Duodenal mucosa (tissue), 2 donors: ENCODE data around the gene NHLRC2.
"Not testable (repeated sequence)": the region's sequence is repeated elsewhere in the genome, so short reads cannot be mapped to it uniquely, and the experiment has no call there.

ENCODE experiments used
- H3K27ac ChIP-seq: one replicate; pipeline ENCODE4 v1.7.0; 2013; ENCODE audit warnings: low read depth, low read length
- H3K27me3 ChIP-seq, 2 donors: one replicate each; pipeline ENCODE4 v1.7.0; 2013; ENCODE audit warnings: low read length in 2 of 2, control low read depth in 1 of 2; ENCODE audit not compliant: insufficient read depth in 2 of 2, control insufficient read depth in 1 of 2
- H3K36me3 ChIP-seq, 2 donors: one replicate each; pipeline ENCODE4 v1.7.0; 2013; ENCODE audit warnings: low read length in 2 of 2, control low read depth in 1 of 2; ENCODE audit not compliant: insufficient read depth in 2 of 2, control insufficient read depth in 1 of 2
- H3K4me1 ChIP-seq, 2 donors: one replicate each; pipeline ENCODE4 v1.7.0; 2013; ENCODE audit warnings: low read length in 2 of 2, control low read depth in 1 of 2; ENCODE audit not compliant: insufficient read depth in 2 of 2, control insufficient read depth in 1 of 2
- H3K4me3 ChIP-seq, 2 donors: one replicate each; pipeline ENCODE4 v1.7.0; 2013; ENCODE audit warnings: low read length in 2 of 2, low read depth in 1 of 2
- H3K9ac ChIP-seq, 2 donors: one replicate each; pipeline ENCODE4 v1.7.0; 2013; ENCODE audit warnings: low read length in 2 of 2, low read depth in 1 of 2
- H3K9me3 ChIP-seq, 2 donors: one replicate each; pipeline ENCODE4 v1.7.0; 2013; ENCODE audit warnings: low read length in 2 of 2, control low read depth in 1 of 2; ENCODE audit not compliant: control insufficient read depth in 1 of 2

The NHLRC2 gene

DNA sequence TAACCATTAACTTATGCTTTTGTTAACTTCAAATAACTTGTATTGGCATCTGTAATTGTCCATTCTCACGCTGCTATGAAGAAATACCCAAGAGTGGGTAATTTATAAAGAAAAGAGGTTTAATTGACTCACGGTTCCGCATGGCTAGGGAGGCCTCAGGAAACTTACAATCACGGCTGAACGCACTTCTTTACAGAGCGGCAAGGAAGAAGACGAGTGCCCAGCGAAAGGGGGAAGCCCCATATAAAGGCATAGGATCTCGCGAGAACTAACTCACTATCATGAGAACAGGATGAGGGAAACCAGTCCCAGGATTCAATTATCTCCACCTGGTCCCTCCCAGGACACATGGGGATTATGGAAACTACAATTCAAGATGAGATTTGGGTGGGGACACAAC, 25.9 kb upstream of the NHLRC2 start:
- not testable (repeated sequence) for H3K4me1 ChIP-seq, H3K36me3 ChIP-seq, H3K4me3 ChIP-seq, H3K9me3 ChIP-seq, H3K9ac ChIP-seq, H3K27ac ChIP-seq, H3K27me3 ChIP-seq

- no peak overlapping the region for H3K4me3 ChIP-seq
- no peaks in the 10 kb centered on the region for H3K27me3 ChIP-seq
- H3K4me1 ChIP-seq, result no peaks in the 10 kb centered on the region
- H3K36me3 ChIP-seq, result peaks cover 0 to 17% of the 10 kb centered on the region in 2 donors
- no peak overlapping the region for H3K9ac ChIP-seq
- no peaks in the 10 kb centered on the region for H3K9me3 ChIP-seq
- H3K27ac ChIP-seq, result no peak overlapping the region
Measured at GRCh38 chr10:113842171-113842570, 12.3 kb upstream of the NHLRC2 start.

GRCh38 chr10:113843972-113844485, 10.4 kb upstream of the NHLRC2 start:
- Histone ChIP-seq H3K27me3 (no peaks in the 10 kb centered on the region), H3K36me3 (peaks cover 0 to 17% of the 10 kb centered on the region in 2 donors), H3K27ac (no peak overlapping the region), H3K4me1 (no peaks in the 10 kb centered on the region), H3K4me3 (no peak overlapping the region), H3K9ac (no peak overlapping the region), H3K9me3 (no peaks in the 10 kb centered on the region)

- peaks cover 0 to 9% of the 10 kb centered on the region in 2 donors for H3K36me3 ChIP-seq
- H3K27me3 ChIP-seq, result no peaks in the 10 kb centered on the region
- H3K27ac ChIP-seq, result no peak overlapping the region
- H3K9ac ChIP-seq, result no peak overlapping the region
- H3K4me1 ChIP-seq, result no peaks in the 10 kb centered on the region
- no peaks in the 10 kb centered on the region for H3K9me3 ChIP-seq
- H3K4me3 ChIP-seq, result no peak overlapping the region
Measured at GRCh38 chr10:113846036-113846435, 8.4 kb upstream of the NHLRC2 start.

- no peak overlapping the region for H3K27ac ChIP-seq
- no peak overlapping the region for H3K4me3 ChIP-seq
- H3K36me3 ChIP-seq, result peaks cover 0 to 4% of the 10 kb centered on the region in 2 donors
- H3K9ac ChIP-seq, result no peak overlapping the region
- no peaks in the 10 kb centered on the region for H3K27me3 ChIP-seq
- no peaks in the 10 kb centered on the region for H3K9me3 ChIP-seq
- H3K4me1 ChIP-seq, result peaks cover 9 to 15% of the 10 kb centered on the region in 2 donors
Measured at GRCh38 chr10:113849140-113849803, 5.2 kb upstream of the NHLRC2 start.

GRCh38 chr10:113849946-113850345, 4.5 kb upstream of the NHLRC2 start:
- Histone ChIP-seq H3K9ac (no peak overlapping the region), H3K27ac (no peak overlapping the region), H3K36me3 (peaks cover 0 to 4% of the 10 kb centered on the region in 2 donors), H3K27me3 (no peaks in the 10 kb centered on the region), H3K4me3 (no peak overlapping the region), H3K9me3 (no peaks in the 10 kb centered on the region), H3K4me1 (peaks cover 9 to 15% of the 10 kb centered on the region in 2 donors)

DNA sequence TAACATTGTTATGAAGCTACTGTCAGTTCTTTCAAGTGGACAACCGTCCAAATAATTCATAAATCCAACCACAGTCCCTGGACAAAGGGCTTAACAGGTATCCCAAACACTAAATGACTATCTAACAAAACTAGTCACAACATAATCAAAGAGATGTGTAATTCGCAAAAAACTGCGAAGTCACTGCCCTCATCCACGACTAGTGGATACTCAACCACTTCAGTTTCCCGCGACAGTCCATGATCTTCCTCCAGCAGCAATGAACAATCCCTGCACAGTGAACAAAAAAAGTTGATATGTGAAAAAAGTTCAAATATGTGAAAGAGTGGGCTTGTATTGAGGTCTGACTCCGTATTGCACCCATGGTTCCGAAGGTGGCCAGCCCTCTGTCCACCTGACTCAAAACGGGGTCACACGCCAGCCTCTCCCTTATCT, 866 bp upstream of the NHLRC2 start:
- Histone ChIP-seq H3K4me1 (peaks cover 29 to 37% of the 10 kb centered on the region in 2 donors), H3K36me3 (peaks cover 0 to 3% of the 10 kb centered on the region in 2 donors), H3K27ac (peak overlapping the region; percentile 88), H3K9ac (peak overlapping the region; percentile 91 to 94), H3K4me3 (peak overlapping the region; percentile 81 to 94), H3K9me3 (no peaks in the 10 kb centered on the region), H3K27me3 (no peaks in the 10 kb centered on the region)

DNA sequence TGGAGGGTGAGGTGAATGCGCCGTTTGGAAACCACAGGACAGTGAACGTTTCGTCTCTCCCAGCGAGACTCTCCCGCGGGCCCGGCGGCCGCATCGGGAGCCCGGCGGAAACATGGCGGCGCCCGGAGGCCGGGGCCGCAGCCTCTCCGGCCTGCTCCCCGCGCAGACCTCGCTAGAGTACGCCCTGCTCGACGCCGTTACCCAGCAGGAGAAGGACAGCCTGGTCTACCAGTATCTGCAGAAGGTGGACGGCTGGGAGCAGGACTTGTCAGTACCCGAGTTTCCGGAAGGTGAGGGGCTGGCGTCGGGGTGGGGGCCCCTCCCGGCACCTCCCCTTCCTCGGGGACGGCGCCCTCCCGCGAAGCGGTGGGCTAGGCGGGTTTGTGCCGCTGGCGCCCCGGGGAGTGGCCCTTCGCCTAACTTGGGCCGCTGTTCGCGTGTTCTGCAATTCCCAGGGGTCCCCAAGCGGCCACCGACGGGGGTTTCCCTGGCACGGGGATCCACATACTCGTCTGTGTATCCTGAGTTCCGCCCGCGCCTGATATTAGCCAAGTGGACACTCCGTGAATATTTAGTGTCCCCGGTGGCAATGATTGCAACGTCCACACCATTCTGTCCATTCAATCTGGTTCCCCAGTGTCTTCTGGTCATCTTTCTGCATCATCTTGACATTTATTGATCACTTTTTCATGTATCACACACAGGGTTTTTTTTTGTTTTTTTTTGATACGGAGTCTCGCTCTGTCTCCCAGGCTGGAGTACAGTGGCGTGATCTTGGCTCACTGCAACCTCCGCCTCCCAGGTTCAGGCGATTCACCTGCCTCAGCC, 514 bp downstream of the NHLRC2 start:
- Histone ChIP-seq H3K9me3 (no peaks in the 10 kb centered on the region), H3K27ac (peak overlapping the region; percentile 88), H3K4me3 (peak overlapping the region; percentile 81 to 94), H3K4me1 (peaks cover 29 to 44% of the 10 kb centered on the region in 2 donors), H3K9ac (peak overlapping the region; percentile 91 to 94), H3K36me3 (peaks cover 5 to 12% of the 10 kb centered on the region in 2 donors), H3K27me3 (no peaks in the 10 kb centered on the region)

- Histone ChIP-seq H3K27me3 (no peaks in the 10 kb centered on the region), H3K4me1 (peaks cover 29 to 45% of the 10 kb centered on the region in 2 donors), H3K36me3 (peaks cover 13 to 22% of the 10 kb centered on the region in 2 donors), H3K4me3 (peak overlapping the region; percentile 81 to 94), H3K9me3 (peaks cover 0 to 6% of the 10 kb centered on the region in 2 donors), H3K9ac (no peak overlapping the region), H3K27ac (no peak overlapping the region)
Measured at GRCh38 chr10:113856563-113856962, 2.1 kb downstream of the NHLRC2 start.

DNA sequence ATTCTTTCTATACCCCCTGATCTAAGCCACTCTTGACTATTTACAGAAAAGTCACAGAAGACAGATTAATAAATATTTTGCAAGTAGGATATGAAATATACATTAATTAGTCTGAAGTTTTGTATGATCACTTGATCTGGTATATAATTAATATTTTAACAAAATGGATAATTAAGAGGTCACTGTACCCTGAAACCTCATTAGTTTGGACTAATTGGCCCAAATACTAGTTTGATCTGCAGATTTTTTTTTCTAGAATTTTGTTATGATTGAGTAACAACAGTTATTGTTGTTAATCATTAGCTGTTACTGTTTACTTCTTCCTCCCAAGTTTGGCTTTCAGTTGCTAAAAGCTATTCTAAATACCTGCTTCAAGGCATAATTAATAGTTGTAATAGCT, 2.7 kb downstream of the NHLRC2 start:
- H3K4me3 ChIP-seq, result peak overlapping the region in 1 of 2 donors; percentile 81
- peaks cover 27 to 45% of the 10 kb centered on the region in 2 donors for H3K4me1 ChIP-seq
- peaks cover 13 to 22% of the 10 kb centered on the region in 2 donors for H3K36me3 ChIP-seq
- H3K9me3 ChIP-seq, result peaks cover 0 to 6% of the 10 kb centered on the region in 2 donors
- H3K9ac ChIP-seq, result no peak overlapping the region
- no peak overlapping the region for H3K27ac ChIP-seq
- no peaks in the 10 kb centered on the region for H3K27me3 ChIP-seq
